ENCODE measurements around the gene EDN2. TPM values are rescaled to one million over a fixed set of nuclear protein-coding genes. Genes with fewer than 3 reads are reported as not detected.

Gene EDN2
- polyA plus RNA-seq, 1 donor from 2014 or later = not detected

DNA sequence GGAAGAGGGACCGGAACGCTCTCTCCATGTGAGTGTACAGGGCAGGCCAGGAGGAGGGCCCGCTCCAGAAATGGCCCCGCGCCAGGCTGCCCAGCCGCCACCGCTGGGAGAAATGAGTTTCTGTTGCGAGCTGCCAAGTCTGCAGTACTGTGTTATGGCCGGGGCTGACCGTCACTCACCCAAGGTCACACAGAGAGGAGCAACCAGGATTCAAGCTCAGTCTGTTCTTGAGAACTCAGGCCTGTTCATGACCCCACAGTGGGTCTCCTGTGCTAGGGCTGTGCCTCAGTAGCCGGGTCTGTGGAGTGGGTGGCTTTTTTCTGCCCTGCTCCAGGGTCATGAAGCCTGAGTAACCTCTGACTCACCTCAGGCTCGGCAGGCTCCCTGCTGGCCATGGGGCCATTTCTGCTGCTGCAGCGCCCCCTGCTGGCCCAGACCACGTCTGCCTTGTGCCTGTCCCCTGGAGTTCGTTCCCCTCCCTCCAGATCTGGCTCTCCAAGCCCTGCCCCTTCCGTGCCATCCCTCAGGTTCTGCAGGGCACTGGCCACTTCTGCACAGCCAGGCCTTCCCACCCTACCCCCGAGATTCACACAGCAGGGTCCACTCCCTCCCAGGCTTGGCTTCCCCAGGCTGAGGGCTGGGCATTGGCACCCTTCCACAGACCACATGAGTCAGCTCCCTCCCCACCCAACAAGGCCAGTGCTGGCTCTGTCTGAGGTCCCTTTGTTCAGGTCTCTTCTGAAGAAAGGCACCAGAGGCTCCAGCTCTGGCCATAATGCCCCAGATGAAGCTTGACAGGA, 51.8 kb downstream of the EDN2 start:
- no peak overlapping the region for H2AFZ ChIP-seq (ENCODE audit: low read depth, low read length)
- no peaks in the 10 kb centered on the region for H3K79me2 ChIP-seq (replicated peaks; ENCODE audit: insufficient read depth, low read length)
- TF ChIP-seq TAF1 (IDR thresholded peaks at IDR 0.05; ENCODE audit: low read depth) (no peak), MXI1 (conservative IDR thresholded peaks at IDR 0.05; ENCODE audit: poor library complexity, severe bottlenecking) (no peak), EZH2 (IDR thresholded peaks at IDR 0.05; ENCODE audit: borderline replicate concordance, insufficient read depth, low read length, poor library complexity, severe bottlenecking) (no peak), RAD21 (conservative IDR thresholded peaks at IDR 0.05) (peak; percentile 70), SMC3 (conservative IDR thresholded peaks at IDR 0.05; ENCODE audit: poor library complexity) (peak; percentile 75), EP300 (conservative IDR thresholded peaks at IDR 0.05; ENCODE audit: poor library complexity, severe bottlenecking) (no peak), POLR2AphosphoS5 (IDR thresholded peaks at IDR 0.05) (no peak)
- TF ChIP-seq, protein P1, sequence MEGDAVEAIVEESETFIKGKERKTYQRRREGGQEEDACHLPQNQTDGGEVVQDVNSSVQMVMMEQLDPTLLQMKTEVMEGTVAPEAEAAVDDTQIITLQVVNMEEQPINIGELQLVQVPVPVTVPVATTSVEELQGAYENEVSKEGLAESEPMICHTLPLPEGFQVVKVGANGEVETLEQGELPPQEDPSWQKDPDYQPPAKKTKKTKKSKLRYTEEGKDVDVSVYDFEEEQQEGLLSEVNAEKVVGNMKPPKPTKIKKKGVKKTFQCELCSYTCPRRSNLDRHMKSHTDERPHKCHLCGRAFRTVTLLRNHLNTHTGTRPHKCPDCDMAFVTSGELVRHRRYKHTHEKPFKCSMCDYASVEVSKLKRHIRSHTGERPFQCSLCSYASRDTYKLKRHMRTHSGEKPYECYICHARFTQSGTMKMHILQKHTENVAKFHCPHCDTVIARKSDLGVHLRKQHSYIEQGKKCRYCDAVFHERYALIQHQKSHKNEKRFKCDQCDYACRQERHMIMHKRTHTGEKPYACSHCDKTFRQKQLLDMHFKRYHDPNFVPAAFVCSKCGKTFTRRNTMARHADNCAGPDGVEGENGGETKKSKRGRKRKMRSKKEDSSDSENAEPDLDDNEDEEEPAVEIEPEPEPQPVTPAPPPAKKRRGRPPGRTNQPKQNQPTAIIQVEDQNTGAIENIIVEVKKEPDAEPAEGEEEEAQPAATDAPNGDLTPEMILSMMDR (IDR thresholded peaks at IDR 0.05; ENCODE audit: poor library complexity, severe bottlenecking) = peak; percentile 62
- TF ChIP-seq, protein P2, sequence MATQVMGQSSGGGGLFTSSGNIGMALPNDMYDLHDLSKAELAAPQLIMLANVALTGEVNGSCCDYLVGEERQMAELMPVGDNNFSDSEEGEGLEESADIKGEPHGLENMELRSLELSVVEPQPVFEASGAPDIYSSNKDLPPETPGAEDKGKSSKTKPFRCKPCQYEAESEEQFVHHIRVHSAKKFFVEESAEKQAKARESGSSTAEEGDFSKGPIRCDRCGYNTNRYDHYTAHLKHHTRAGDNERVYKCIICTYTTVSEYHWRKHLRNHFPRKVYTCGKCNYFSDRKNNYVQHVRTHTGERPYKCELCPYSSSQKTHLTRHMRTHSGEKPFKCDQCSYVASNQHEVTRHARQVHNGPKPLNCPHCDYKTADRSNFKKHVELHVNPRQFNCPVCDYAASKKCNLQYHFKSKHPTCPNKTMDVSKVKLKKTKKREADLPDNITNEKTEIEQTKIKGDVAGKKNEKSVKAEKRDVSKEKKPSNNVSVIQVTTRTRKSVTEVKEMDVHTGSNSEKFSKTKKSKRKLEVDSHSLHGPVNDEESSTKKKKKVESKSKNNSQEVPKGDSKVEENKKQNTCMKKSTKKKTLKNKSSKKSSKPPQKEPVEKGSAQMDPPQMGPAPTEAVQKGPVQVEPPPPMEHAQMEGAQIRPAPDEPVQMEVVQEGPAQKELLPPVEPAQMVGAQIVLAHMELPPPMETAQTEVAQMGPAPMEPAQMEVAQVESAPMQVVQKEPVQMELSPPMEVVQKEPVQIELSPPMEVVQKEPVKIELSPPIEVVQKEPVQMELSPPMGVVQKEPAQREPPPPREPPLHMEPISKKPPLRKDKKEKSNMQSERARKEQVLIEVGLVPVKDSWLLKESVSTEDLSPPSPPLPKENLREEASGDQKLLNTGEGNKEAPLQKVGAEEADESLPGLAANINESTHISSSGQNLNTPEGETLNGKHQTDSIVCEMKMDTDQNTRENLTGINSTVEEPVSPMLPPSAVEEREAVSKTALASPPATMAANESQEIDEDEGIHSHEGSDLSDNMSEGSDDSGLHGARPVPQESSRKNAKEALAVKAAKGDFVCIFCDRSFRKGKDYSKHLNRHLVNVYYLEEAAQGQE (IDR thresholded peaks at IDR 0.05; ENCODE audit: borderline replicate concordance) = no peak
- H3K27ac ChIP-seq (ENCODE audit: low read length) = no peak overlapping the region
- no peak overlapping the region for H3K4me2 ChIP-seq (ENCODE audit: low read length)
- no peaks in the 10 kb centered on the region for H3K9me2 ChIP-seq (ENCODE audit: insufficient read depth, low read length)
- no peak overlapping the region for H3K4me3 ChIP-seq (ENCODE audit: low read length)
- no peaks in the 10 kb centered on the region for H3K9me3 ChIP-seq (ENCODE audit: low read length)
- H3K27me3 ChIP-seq (ENCODE audit: insufficient read depth, low read depth, low read length) = no peaks in the 10 kb centered on the region
- no peaks in the 10 kb centered on the region for H4K20me1 ChIP-seq (ENCODE audit: insufficient read depth)
- no peak overlapping the region for H3K9ac ChIP-seq (ENCODE audit: low read length)
- H3K36me3 ChIP-seq (ENCODE audit: insufficient read depth, low read length) = no peaks in the 10 kb centered on the region
- no peaks in the 10 kb centered on the region for H3F3A ChIP-seq (ENCODE audit: insufficient read depth, low read length, poor library complexity, severe bottlenecking)

DNA sequence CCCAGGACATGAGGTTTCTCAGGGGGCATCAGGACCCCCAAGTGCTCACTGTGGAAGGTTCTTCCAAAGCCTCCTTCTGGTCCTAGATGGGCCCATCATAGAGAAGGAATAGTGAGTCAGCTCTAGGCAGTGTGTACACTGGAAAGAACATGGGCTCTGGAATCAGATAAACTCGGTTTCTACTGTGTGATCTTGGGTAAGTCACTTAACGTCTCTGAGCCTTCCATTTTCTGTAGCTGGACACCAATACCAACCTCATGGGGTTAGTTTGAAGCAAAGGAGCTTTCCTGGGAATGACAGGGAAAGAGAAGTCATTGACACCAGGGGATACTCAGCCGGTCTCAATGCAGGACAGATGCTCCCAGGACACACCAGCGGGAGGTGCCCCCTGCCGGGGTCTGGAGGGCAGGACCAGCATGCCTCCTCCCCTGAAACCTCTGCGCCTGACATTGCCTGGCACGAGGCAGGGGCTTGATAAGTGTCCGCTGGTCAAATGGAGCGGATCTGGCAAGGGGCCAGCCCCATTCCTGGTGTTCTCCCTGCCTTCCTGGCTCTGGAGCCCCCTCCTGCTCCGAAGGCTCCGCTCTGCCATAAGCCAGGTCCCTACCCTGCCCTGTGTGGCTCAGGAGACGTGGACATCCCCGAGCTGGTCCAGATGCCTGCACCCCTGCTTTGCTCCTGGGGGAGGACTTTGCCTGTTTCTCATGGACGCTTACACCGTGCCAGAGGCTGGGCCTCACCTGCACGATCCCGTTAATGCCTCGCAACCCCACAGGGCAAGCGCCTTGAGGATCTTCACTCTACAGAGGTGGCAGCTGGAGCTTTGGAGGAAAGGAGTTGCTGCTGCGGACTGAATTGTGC, 52.8 kb downstream of the EDN2 start:
- TF ChIP-seq EP300 (conservative IDR thresholded peaks at IDR 0.05; ENCODE audit: poor library complexity, severe bottlenecking) (no peak), MXI1 (conservative IDR thresholded peaks at IDR 0.05; ENCODE audit: poor library complexity, severe bottlenecking) (no peak), POLR2AphosphoS5 (IDR thresholded peaks at IDR 0.05) (no peak), SMC3 (conservative IDR thresholded peaks at IDR 0.05; ENCODE audit: poor library complexity) (no peak), TAF1 (IDR thresholded peaks at IDR 0.05; ENCODE audit: low read depth) (no peak), RAD21 (conservative IDR thresholded peaks at IDR 0.05) (no peak), EZH2 (IDR thresholded peaks at IDR 0.05; ENCODE audit: borderline replicate concordance, insufficient read depth, low read length, poor library complexity, severe bottlenecking) (no peak)
- TF ChIP-seq, protein P1 (IDR thresholded peaks at IDR 0.05; ENCODE audit: poor library complexity, severe bottlenecking) = no peak
- TF ChIP-seq, protein P2 (IDR thresholded peaks at IDR 0.05; ENCODE audit: borderline replicate concordance) = no peak
- Histone ChIP-seq H3K9me2 (ENCODE audit: insufficient read depth, low read length) (no peaks in the 10 kb centered on the region), H3K9me3 (ENCODE audit: low read length) (no peaks in the 10 kb centered on the region), H3K27me3 (ENCODE audit: insufficient read depth, low read depth, low read length) (no peaks in the 10 kb centered on the region), H3K4me2 (ENCODE audit: low read length) (no peak overlapping the region), H3K27ac (ENCODE audit: low read length) (no peak overlapping the region), H3K4me3 (ENCODE audit: low read length) (no peak overlapping the region), H3K79me2 (replicated peaks; ENCODE audit: insufficient read depth, low read length) (no peaks in the 10 kb centered on the region), H2AFZ (ENCODE audit: low read depth, low read length) (no peak overlapping the region), H3F3A (ENCODE audit: insufficient read depth, low read length, poor library complexity, severe bottlenecking) (no peaks in the 10 kb centered on the region), H4K20me1 (ENCODE audit: insufficient read depth) (no peaks in the 10 kb centered on the region), H3K36me3 (ENCODE audit: insufficient read depth, low read length) (no peaks in the 10 kb centered on the region), H3K9ac (ENCODE audit: low read length) (no peak overlapping the region)
